K562 (cell line): ENCODE measurements around the gene HMGA1. TPM values are rescaled to one million over a fixed set of nuclear protein-coding genes. Genes with fewer than 3 reads are reported as not detected.

Source experiments
- CREM ChIP-seq: IDR thresholded peaks from 2 replicates; pipeline ENCODE4 v1.6.1; 2014; ENCODE audit warnings: antibody characterized with exemption, low read depth
- GATAD2A ChIP-seq: fragments of 450-650 bp; IDR thresholded peaks from 2 replicates; pipeline ENCODE4 v1.6.1; 2017
- JUND ChIP-seq, 2 experiments: IDR thresholded peaks; 2 replicates in 1 of 2; 3 replicates in 1 of 2; pipeline ENCODE4 v1.6.1; 2011; ENCODE audit warnings: borderline replicate concordance in 2 of 2, low read depth in 2 of 2, low read length in 2 of 2, improper control_type of control experiment in 1 of 2, missing biosample characterization in 1 of 2, missing genetic modification characterization in 1 of 2, missing genetic modification reagents in 1 of 2
- KDM5B ChIP-seq: fragments of 200-600 bp; sonication (generic); IDR thresholded peaks from 2 replicates; pipeline ENCODE4 v1.6.1; 2012; ENCODE audit warnings: low read depth, mild to moderate bottlenecking, moderate library complexity, low read length, control low read depth, inconsistent platforms; ENCODE audit not compliant: insufficient replicate concordance
- KLF1 ChIP-seq: fragments of 450-650 bp; IDR thresholded peaks from 2 replicates; pipeline ENCODE4 v1.6.1; 2016; ENCODE audit warnings: missing genetic modification characterization, missing compliant biosample characterization
- MBD2 ChIP-seq: sonication (generic); IDR thresholded peaks from 2 replicates; pipeline ENCODE4 v1.6.1; 2016; ENCODE audit warnings: low read depth, borderline replicate concordance
- NFIX ChIP-seq: fragments of 250-450 bp; sonication (Bioruptor Pico); IDR thresholded peaks from 2 replicates; pipeline ENCODE4 v1.4.0; 2020; ENCODE audit warnings: low read depth, mild to moderate bottlenecking, moderate library complexity
- PHTF2 ChIP-seq: fragments of 250-450 bp; sonication (Bioruptor Pico); IDR thresholded peaks from 2 replicates; pipeline ENCODE4 v1.5.0; 2021; ENCODE audit warnings: mild to moderate bottlenecking
- PRMT5 ChIP-seq: sonication (generic); formaldehyde crosslinking; IDR thresholded peaks from 2 replicates; pipeline ENCODE4 v1.5.0; 2020; ENCODE audit warnings: missing genetic modification reagents
- RBM34 ChIP-seq: fragments of 200-400 bp; formaldehyde crosslinking; IDR thresholded peaks from 2 replicates; pipeline ENCODE4 v1.6.1; 2018; ENCODE audit warnings: low read length, borderline replicate concordance; ENCODE audit not compliant: insufficient read depth
- RERE ChIP-seq: sonication (generic); formaldehyde crosslinking; IDR thresholded peaks from 2 replicates; pipeline ENCODE4 v1.8.0; 2023; ENCODE audit warnings: missing genetic modification reagents, mild to moderate bottlenecking, borderline replicate concordance
- SPI1 ChIP-seq: IDR thresholded peaks from 2 replicates; pipeline ENCODE4 v1.6.1; 2011; ENCODE audit warnings: low read depth, low read length, control low read depth, borderline replicate concordance
- SREBF2 ChIP-seq: sonication (generic); formaldehyde crosslinking; IDR thresholded peaks from 2 replicates; pipeline ENCODE4 v1.4.0; 2020; ENCODE audit warnings: mild to moderate bottlenecking, missing genetic modification reagents
- ZBTB33 ChIP-seq: sonication (generic); formaldehyde crosslinking; IDR thresholded peaks from 2 replicates; pipeline ENCODE4 v1.8.1; 2023; ENCODE audit warnings: mild to moderate bottlenecking, missing genetic modification reagents
- ZFP1 ChIP-seq: fragments of 450-650 bp; formaldehyde crosslinking; IDR thresholded peaks from 2 replicates; pipeline ENCODE4 v1.4.0; 2020; ENCODE audit warnings: mild to moderate bottlenecking, mixed read lengths
- ZKSCAN8 ChIP-seq: fragments of 200-800 bp; sonication (Bioruptor generic); IDR thresholded peaks from 2 replicates; pipeline ENCODE4 v1.6.1; 2016; ENCODE audit warnings: missing genetic modification characterization, missing compliant biosample characterization
- ZNF134 ChIP-seq: fragments of 250-450 bp; sonication (Bioruptor Pico); conservative IDR thresholded peaks from 2 replicates; pipeline ENCODE4 v1.4.0; 2020
- ZNF224 ChIP-seq: sonication (generic); formaldehyde crosslinking; IDR thresholded peaks from 2 replicates; pipeline ENCODE4 v1.8.0; 2022; ENCODE audit warnings: mild to moderate bottlenecking, missing genetic modification reagents
- polyA plus RNA-seq, 8 experiments: library from polyadenylated mRNA; depleted of rRNA in 4 of 8; stranded (reverse) in 5 of 8; unstranded in 3 of 8; fragments of >200 nt; fragmentation: Nextera tagmentation in 2 of 8; fragmentation: Illumina TruSeq in 1 of 8; extraction: Ambion mirVana in 2 of 8; extraction: Trizol in 1 of 8; gene quantifications; 2 replicates each; pipeline versions ENCODE4 v1.2.1 to v1.2.3, GENCODE V29; 2011 to 2014; ENCODE audit warnings: inconsistent platforms in 1 of 8, missing spikeins in 1 of 8
- total RNA-seq, 7 experiments: library from RNA; depleted of rRNA in 6 of 7; stranded (reverse); fragments of >200 nt in 6 of 7; fragmentation: Illumina TruSeq in 2 of 7; extraction: Trizol in 2 of 7; gene quantifications; 2 replicates each; pipeline versions ENCODE4 v1.2.1 to v1.2.3, GENCODE V29; 2011 to 2021; ENCODE audit warnings: low replicate concordance in 1 of 7
- TF ChIP-seq, protein P1 (sequence below): sonication (generic); formaldehyde crosslinking; IDR thresholded peaks from 2 replicates; pipeline ENCODE4 v1.8.1; 2023; ENCODE audit warnings: mild to moderate bottlenecking, missing genetic modification reagents

The HMGA1 gene
- total and polyA plus RNA-seq, 9 of the 15 experiments (the other 6 are each of a cell fraction or from before 2014, with no cell fraction given): 27.8 to 1,947 (median 594) TPM

DNA sequence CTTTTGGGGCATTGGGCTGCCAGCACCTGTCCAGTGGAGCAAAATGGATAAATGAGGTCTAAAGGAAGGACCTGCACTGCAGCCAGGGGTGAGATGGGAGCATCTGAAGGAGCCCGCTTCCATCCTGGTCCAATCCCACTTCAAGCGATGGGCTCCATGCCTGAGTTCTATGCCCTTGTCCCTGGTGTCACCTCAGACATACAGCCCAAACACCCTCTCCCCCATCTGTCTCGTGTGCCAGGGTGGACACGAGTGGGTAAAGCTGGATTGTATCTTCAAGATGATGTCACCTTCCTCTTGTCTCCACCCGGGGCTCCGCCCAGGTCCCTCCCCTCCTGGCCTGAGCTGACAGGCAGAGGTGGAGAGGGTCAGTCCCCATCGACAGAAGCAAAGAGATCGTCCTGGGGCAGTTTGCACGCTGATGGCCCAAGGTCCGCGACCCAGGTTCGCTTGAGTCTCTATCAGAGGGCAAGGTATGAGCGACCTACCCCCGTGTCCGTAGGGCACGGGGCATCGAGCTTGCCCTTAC lies 11.6 kb downstream of the HMGA1 start (continued):
- TF ChIP-seq JUND (IDR thresholded peaks at IDR 0.05; ENCODE audit: borderline replicate concordance, low read depth, low read length) (peak; percentile 90), JUND (tag; IDR thresholded peaks at IDR 0.05; ENCODE audit: borderline replicate concordance, low read depth, low read length) (peak; percentile 87; the same call in 2 of the 3 replicates), ZNF134 (no peak), RBM34 (no peak), PHTF2 (CRISPR knock-in tag) (no peak), KLF1 (tag) (no peak), SPI1 (no peak), ZBTB33 (CRISPR knock-in tag) (no peak), RERE (CRISPR knock-in tag) (0 out of 2 replicates have a peak, but pooled peaks have one; percentile 91), KDM5B (no peak), CREM (peak; percentile 43; the same call in 1 of the 2 replicates), NFIX (CRISPR knock-in tag) (no peak), PRMT5 (CRISPR knock-in tag) (no peak), ZKSCAN8 (CRISPR knock-in tag) (no peak), SREBF2 (CRISPR knock-in tag) (no peak), MBD2 (no peak; the same call in 1 of the 2 replicates), GATAD2A (0 out of 2 replicates have a peak, but pooled peaks have one; percentile 6), ZFP1 (CRISPR knock-in tag) (no peak), ZNF224 (CRISPR knock-in tag) (peak; percentile 25; the same call in 1 of the 2 replicates)
- TF ChIP-seq, protein P1, sequence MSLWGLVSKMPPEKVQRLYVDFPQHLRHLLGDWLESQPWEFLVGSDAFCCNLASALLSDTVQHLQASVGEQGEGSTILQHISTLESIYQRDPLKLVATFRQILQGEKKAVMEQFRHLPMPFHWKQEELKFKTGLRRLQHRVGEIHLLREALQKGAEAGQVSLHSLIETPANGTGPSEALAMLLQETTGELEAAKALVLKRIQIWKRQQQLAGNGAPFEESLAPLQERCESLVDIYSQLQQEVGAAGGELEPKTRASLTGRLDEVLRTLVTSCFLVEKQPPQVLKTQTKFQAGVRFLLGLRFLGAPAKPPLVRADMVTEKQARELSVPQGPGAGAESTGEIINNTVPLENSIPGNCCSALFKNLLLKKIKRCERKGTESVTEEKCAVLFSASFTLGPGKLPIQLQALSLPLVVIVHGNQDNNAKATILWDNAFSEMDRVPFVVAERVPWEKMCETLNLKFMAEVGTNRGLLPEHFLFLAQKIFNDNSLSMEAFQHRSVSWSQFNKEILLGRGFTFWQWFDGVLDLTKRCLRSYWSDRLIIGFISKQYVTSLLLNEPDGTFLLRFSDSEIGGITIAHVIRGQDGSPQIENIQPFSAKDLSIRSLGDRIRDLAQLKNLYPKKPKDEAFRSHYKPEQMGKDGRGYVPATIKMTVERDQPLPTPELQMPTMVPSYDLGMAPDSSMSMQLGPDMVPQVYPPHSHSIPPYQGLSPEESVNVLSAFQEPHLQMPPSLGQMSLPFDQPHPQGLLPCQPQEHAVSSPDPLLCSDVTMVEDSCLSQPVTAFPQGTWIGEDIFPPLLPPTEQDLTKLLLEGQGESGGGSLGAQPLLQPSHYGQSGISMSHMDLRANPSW: no peak
